ENCODE results near the gene LGALSL.

Gene LGALSL

GRCh38 chr2:64420677-64421076 is 33.3 kb upstream of the LGALSL start:
- no peak overlapping the region for H3K4me3 ChIP-seq (ENCODE audit: low read length)
- peaks cover 1% of the 10 kb centered on the region; the same call in 1 of the 2 replicates for H3K4me1 ChIP-seq (ENCODE audit: control insufficient read depth, insufficient read depth, low read length)
- no peaks in the 10 kb centered on the region for H3K9me3 ChIP-seq (ENCODE audit: control insufficient read depth, insufficient read depth, low read length)
- H3K36me3 ChIP-seq (ENCODE audit: control insufficient read depth, insufficient read depth, low read length) = no peaks in the 10 kb centered on the region
- H3K27me3 ChIP-seq (ENCODE audit: control insufficient read depth, insufficient read depth, low read length) = no peaks in the 10 kb centered on the region
- H3K27ac ChIP-seq (ENCODE audit: low read length) = no peak overlapping the region
- DNase-seq (ENCODE audit: low read depth, low spot score) = no peak

- DNase-seq (ENCODE audit: low read depth, low spot score) = no peak
- Histone ChIP-seq H3K27ac (ENCODE audit: low read length) (no peak overlapping the region), H3K36me3 (ENCODE audit: control insufficient read depth, insufficient read depth, low read length) (no peaks in the 10 kb centered on the region), H3K4me3 (ENCODE audit: low read length) (no peak overlapping the region), H3K27me3 (ENCODE audit: control insufficient read depth, insufficient read depth, low read length) (no peaks in the 10 kb centered on the region), H3K4me1 (ENCODE audit: control insufficient read depth, insufficient read depth, low read length) (peaks cover 1% of the 10 kb centered on the region; the same call in 1 of the 2 replicates), H3K9me3 (ENCODE audit: control insufficient read depth, insufficient read depth, low read length) (no peaks in the 10 kb centered on the region)
- no CpG with 5 or more reads among the region's 5 CpGs for WGBS (ENCODE audit: insufficient coverage, insufficient read length)
These were observed 32.8 kb upstream of the LGALSL start for GRCh38 chr2:64421201-64421600.

GRCh38 chr2:64422466-64422865 is 31.5 kb upstream of the LGALSL start:
- H3K4me3 ChIP-seq (ENCODE audit: low read length) = no peak overlapping the region
- H3K36me3 ChIP-seq (ENCODE audit: control insufficient read depth, insufficient read depth, low read length) = no peaks in the 10 kb centered on the region
- no peak for DNase-seq (ENCODE audit: low read depth, low spot score)
- H3K27ac ChIP-seq (ENCODE audit: low read length) = no peak overlapping the region
- H3K27me3 ChIP-seq (ENCODE audit: control insufficient read depth, insufficient read depth, low read length) = no peaks in the 10 kb centered on the region
- WGBS (ENCODE audit: insufficient coverage, insufficient read length) = no CpG with 5 or more reads among the region's 1 CpG
- H3K9me3 ChIP-seq (ENCODE audit: control insufficient read depth, insufficient read depth, low read length) = no peaks in the 10 kb centered on the region
- peaks cover 1% of the 10 kb centered on the region; the same call in 1 of the 2 replicates for H3K4me1 ChIP-seq (ENCODE audit: control insufficient read depth, insufficient read depth, low read length)

GRCh38 chr2:64423303-64423702 is 30.7 kb upstream of the LGALSL start:
- no peaks in the 10 kb centered on the region for H3K36me3 ChIP-seq (ENCODE audit: control insufficient read depth, insufficient read depth, low read length)
- no peak overlapping the region for H3K4me3 ChIP-seq (ENCODE audit: low read length)
- H3K27ac ChIP-seq (ENCODE audit: low read length) = no peak overlapping the region
- no peaks in the 10 kb centered on the region for H3K9me3 ChIP-seq (ENCODE audit: control insufficient read depth, insufficient read depth, low read length)
- H3K4me1 ChIP-seq (ENCODE audit: control insufficient read depth, insufficient read depth, low read length) = no peaks in the 10 kb centered on the region
- no peaks in the 10 kb centered on the region for H3K27me3 ChIP-seq (ENCODE audit: control insufficient read depth, insufficient read depth, low read length)
- DNase-seq (ENCODE audit: low read depth, low spot score) = no peak

GRCh38 chr2:64424416-64424987 is 29.5 kb upstream of the LGALSL start:
- Histone ChIP-seq H3K36me3 (ENCODE audit: control insufficient read depth, insufficient read depth, low read length) (no peaks in the 10 kb centered on the region), H3K9me3 (ENCODE audit: control insufficient read depth, insufficient read depth, low read length) (no peaks in the 10 kb centered on the region), H3K4me1 (ENCODE audit: control insufficient read depth, insufficient read depth, low read length) (no peaks in the 10 kb centered on the region), H3K27me3 (ENCODE audit: control insufficient read depth, insufficient read depth, low read length) (no peaks in the 10 kb centered on the region), H3K4me3 (ENCODE audit: low read length) (no peak overlapping the region), H3K27ac (ENCODE audit: low read length) (no peak overlapping the region)
- no peak for DNase-seq (ENCODE audit: low read depth, low spot score)
- WGBS (ENCODE audit: insufficient coverage, insufficient read length) = no CpG with 5 or more reads among the region's 3 CpGs

- H3K9me3 ChIP-seq (ENCODE audit: control insufficient read depth, insufficient read depth, low read length) = no peaks in the 10 kb centered on the region
- no peak overlapping the region for H3K4me3 ChIP-seq (ENCODE audit: low read length)
- DNase-seq (ENCODE audit: low read depth, low spot score) = no peak
- WGBS (ENCODE audit: insufficient coverage, insufficient read length) = no CpG with 5 or more reads among the region's 5 CpGs
- no peaks in the 10 kb centered on the region for H3K4me1 ChIP-seq (ENCODE audit: control insufficient read depth, insufficient read depth, low read length)
- H3K27ac ChIP-seq (ENCODE audit: low read length) = no peak overlapping the region
- H3K36me3 ChIP-seq (ENCODE audit: control insufficient read depth, insufficient read depth, low read length) = no peaks in the 10 kb centered on the region
- H3K27me3 ChIP-seq (ENCODE audit: control insufficient read depth, insufficient read depth, low read length) = no peaks in the 10 kb centered on the region
These were observed 27.6 kb upstream of the LGALSL start for GRCh38 chr2:64426183-64426952.

- no peaks in the 10 kb centered on the region for H3K27me3 ChIP-seq (ENCODE audit: control insufficient read depth, insufficient read depth, low read length)
- no CpG with 5 or more reads among the region's 4 CpGs for WGBS (ENCODE audit: insufficient coverage, insufficient read length)
- no peaks in the 10 kb centered on the region for H3K36me3 ChIP-seq (ENCODE audit: control insufficient read depth, insufficient read depth, low read length)
- no peaks in the 10 kb centered on the region for H3K9me3 ChIP-seq (ENCODE audit: control insufficient read depth, insufficient read depth, low read length)
- DNase-seq (ENCODE audit: low read depth, low spot score) = no peak
- no peaks in the 10 kb centered on the region for H3K4me1 ChIP-seq (ENCODE audit: control insufficient read depth, insufficient read depth, low read length)
- no peak overlapping the region for H3K27ac ChIP-seq (ENCODE audit: low read length)
- H3K4me3 ChIP-seq (ENCODE audit: low read length) = no peak overlapping the region
These were observed 19.8 kb upstream of the LGALSL start for GRCh38 chr2:64434039-64434657.

GRCh38 chr2:64437883-64438282 is 16.1 kb upstream of the LGALSL start:
- Histone ChIP-seq H3K9me3 (ENCODE audit: control insufficient read depth, insufficient read depth, low read length) (no peaks in the 10 kb centered on the region), H3K27ac (ENCODE audit: low read length) (no peak overlapping the region), H3K4me1 (ENCODE audit: control insufficient read depth, insufficient read depth, low read length) (no peaks in the 10 kb centered on the region), H3K36me3 (ENCODE audit: control insufficient read depth, insufficient read depth, low read length) (no peaks in the 10 kb centered on the region), H3K4me3 (ENCODE audit: low read length) (no peak overlapping the region), H3K27me3 (ENCODE audit: control insufficient read depth, insufficient read depth, low read length) (no peaks in the 10 kb centered on the region)
- no CpG with 5 or more reads among the region's 3 CpGs for WGBS (ENCODE audit: insufficient coverage, insufficient read length)
- no peak for DNase-seq (ENCODE audit: low read depth, low spot score)

- no peak for DNase-seq (ENCODE audit: low read depth, low spot score)
- H3K4me1 ChIP-seq (ENCODE audit: control insufficient read depth, insufficient read depth, low read length) = no peaks in the 10 kb centered on the region
- H3K9me3 ChIP-seq (ENCODE audit: control insufficient read depth, insufficient read depth, low read length) = no peaks in the 10 kb centered on the region
These were observed 14.8 kb upstream of the LGALSL start for GRCh38 chr2:64439194-64439593.

GRCh38 chr2:64440843-64441242 is 13.1 kb upstream of the LGALSL start:
- Histone ChIP-seq H3K27me3 (ENCODE audit: control insufficient read depth, insufficient read depth, low read length) (no peaks in the 10 kb centered on the region), H3K4me3 (ENCODE audit: low read length) (no peak overlapping the region), H3K9me3 (ENCODE audit: control insufficient read depth, insufficient read depth, low read length) (no peaks in the 10 kb centered on the region), H3K36me3 (ENCODE audit: control insufficient read depth, insufficient read depth, low read length) (no peaks in the 10 kb centered on the region), H3K4me1 (ENCODE audit: control insufficient read depth, insufficient read depth, low read length) (no peaks in the 10 kb centered on the region), H3K27ac (ENCODE audit: low read length) (no peak overlapping the region)
- no CpG with 5 or more reads among the region's 2 CpGs for WGBS (ENCODE audit: insufficient coverage, insufficient read length)
- DNase-seq (ENCODE audit: low read depth, low spot score) = no peak

More at GRCh38 chr2:64439194-64439593, 14.8 kb upstream of the LGALSL start:
- no peaks in the 10 kb centered on the region for H3K36me3 ChIP-seq (ENCODE audit: control insufficient read depth, insufficient read depth, low read length)
- no peak overlapping the region for H3K4me3 ChIP-seq (ENCODE audit: low read length)
- no peaks in the 10 kb centered on the region for H3K27me3 ChIP-seq (ENCODE audit: control insufficient read depth, insufficient read depth, low read length)
- no peak overlapping the region for H3K27ac ChIP-seq (ENCODE audit: low read length)

- H3K27ac ChIP-seq (ENCODE audit: low read length) = no peak overlapping the region
These were observed 11.7 kb upstream of the LGALSL start for GRCh38 chr2:64442277-64442676.

More at GRCh38 chr2:64442277-64442676, 11.7 kb upstream of the LGALSL start:
- WGBS (ENCODE audit: insufficient coverage, insufficient read length) = no CpG with 5 or more reads among the region's 4 CpGs
- Histone ChIP-seq H3K4me1 (ENCODE audit: control insufficient read depth, insufficient read depth, low read length) (no peaks in the 10 kb centered on the region), H3K9me3 (ENCODE audit: control insufficient read depth, insufficient read depth, low read length) (no peaks in the 10 kb centered on the region), H3K36me3 (ENCODE audit: control insufficient read depth, insufficient read depth, low read length) (no peaks in the 10 kb centered on the region), H3K27me3 (ENCODE audit: control insufficient read depth, insufficient read depth, low read length) (no peaks in the 10 kb centered on the region), H3K4me3 (ENCODE audit: low read length) (no peak overlapping the region)
- DNase-seq (ENCODE audit: low read depth, low spot score) = no peak
